LHCN-M2 (cell line): ENCODE results near the gene COL9A2. TPM values are rescaled to one million over a fixed set of nuclear protein-coding genes. Genes with fewer than 3 reads are reported as not detected.
A peak's percentile ranks its signal among the peaks of the same experiment; 100 is the strongest.

Source experiments
- DNase-seq: peaks from one replicate; pipeline ENCODE4 v3.0.0-alpha.2; 2012; ENCODE audit warnings: low read depth
- total RNA-seq: library from RNA; depleted of rRNA; stranded (reverse); fragments of >200 nt; gene quantifications from 2 replicates; pipeline ENCODE4 v1.2.3, GENCODE V29; 2014

Gene COL9A2
- total RNA-seq, 1 experiment from 2014 or later = not detected

- no peak for DNase-seq
These were observed 13.3 kb downstream of the COL9A2 start for GRCh38 chr1:40303790-40304189.

DNA sequence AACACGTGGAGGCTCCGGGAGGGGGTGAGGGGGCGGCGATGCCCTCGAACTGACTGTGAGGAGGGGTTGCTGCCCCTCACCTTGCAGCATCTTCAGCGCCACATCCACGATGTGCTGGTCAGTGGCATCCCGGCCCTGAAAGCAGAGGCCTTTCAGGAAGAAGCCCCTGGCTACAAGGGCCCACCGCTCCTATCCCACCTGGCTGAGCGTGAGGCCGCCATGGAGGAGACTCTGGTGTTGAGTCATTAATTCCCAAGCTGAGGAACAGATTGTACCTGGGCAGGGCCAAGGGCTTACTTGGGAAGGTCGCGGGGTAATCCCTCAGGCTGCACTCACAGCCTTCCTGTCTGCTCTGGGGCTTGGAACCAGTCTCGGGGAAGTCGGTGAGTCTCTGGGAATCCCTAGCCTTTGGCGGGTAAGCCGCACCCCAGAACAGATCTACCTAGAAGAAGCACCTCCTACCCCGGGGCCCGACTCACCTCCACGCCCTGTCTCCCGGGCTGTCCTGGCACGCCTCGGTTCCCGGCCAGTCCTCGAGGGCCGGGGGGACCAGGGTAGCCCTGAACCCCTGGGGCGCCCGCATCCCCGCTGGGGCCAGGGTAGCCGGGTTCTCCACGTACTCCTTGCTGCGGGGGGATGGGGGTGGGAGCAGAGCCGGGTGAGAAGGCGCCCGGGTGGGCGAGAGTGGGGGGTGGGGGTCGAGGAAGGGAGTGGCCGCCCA lies 13.9 kb downstream of the COL9A2 start:
- DNase-seq = no peak

- no peak for DNase-seq
These were observed 14.6 kb downstream of the COL9A2 start for GRCh38 chr1:40302475-40302874.

GRCh38 chr1:40301541-40302299 lies 15.4 kb downstream of the COL9A2 start:
- no peak for DNase-seq

GRCh38 chr1:40301066-40301465 lies 16.0 kb downstream of the COL9A2 start:
- no peak for DNase-seq

DNA sequence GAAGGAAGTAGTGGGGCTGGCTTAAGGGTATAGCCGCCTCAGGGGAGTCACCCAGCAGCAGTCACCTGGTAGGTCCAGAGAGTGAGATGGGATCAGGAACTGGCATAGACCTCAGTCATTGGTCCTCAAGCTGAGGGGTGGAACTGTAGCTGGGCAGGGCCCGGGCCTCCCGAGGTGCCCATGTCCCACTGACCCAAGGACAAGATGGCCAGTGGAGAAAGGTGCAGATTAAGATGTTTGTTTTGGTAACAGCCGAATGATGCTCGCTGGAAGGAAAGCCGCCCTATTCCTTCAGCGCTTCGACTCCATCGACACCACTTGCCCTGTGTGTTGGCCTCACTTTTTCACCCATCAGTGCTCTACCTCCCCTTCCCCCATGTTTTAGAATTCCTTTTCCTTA lies 16.4 kb downstream of the COL9A2 start:
- DNase-seq = no peak

DNA sequence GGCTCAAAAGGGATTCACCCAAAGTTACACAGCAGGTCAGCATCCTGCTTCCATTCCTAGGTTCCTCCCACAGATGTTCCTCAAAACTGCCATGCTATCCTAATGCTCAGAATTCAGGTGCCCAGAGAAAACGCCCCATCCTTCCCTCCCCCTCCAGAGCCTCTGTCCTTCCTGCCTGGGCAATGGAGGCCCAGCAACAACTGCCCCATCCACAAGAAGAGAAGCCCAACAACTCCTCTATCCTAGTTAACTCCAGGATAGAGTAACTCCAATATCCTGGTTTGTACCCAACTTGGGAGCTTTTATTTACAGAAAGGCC lies 16.9 kb downstream of the COL9A2 start:
- no peak for DNase-seq

GRCh38 chr1:40299366-40300248 lies 17.5 kb downstream of the COL9A2 start:
- no peak for DNase-seq

DNA sequence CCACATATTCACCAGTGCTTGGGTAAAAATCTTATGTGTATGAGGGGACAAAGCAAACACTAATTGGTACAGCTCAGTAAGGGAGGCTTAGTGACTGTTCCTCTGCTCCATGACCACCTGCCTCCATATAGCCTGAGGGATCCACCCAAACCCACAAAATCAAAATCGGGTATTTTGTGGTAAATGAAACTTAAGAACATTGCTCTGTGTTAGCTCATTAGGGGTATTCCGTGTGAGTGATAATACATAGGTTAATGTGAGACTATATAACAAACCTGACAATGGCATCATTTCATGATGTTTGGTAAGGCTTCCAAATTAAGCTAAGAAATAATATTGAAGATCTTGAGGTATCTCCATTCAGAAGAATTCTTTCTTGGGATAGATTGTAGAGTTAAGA lies 25.8 kb downstream of the COL9A2 start:
- no peak for DNase-seq

DNA sequence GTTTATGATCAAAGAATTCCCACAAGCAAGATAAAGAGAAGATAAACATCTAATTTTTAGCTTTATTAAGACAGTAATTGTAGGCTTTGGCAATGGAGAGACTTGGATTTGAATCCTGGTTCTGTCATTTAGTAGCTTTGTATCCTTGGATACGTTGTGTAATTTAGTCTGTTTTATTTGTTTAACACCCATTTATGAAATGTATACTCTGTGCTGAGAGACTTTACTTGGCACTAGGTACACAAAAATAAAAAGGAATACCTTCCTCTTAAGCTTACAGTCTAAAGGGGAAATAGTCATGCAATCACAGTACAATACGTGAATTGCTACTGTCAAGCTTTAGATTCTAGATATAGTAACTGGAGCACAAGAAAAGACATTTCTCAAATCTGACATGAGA lies 35.2 kb downstream of the COL9A2 start:
- DNase-seq = no peak

DNA sequence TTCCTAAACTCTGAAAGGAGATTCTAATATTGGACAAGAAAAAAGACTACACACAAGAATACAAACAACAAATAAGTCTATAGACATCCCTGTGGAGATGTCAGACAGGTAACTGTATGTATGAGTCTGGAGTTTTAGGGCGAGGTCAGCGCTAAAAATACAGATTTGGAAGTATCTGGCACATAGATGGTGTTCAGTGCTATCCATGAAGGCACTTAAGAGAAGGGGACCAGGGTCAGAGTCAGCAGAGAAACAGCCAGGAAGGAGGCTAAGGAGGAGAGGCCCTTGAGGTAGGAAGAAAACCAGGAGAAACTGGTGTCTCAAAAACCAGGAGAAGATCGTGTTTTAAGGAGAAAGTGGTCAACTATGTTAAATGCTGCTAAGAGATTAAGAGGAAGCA lies 41.0 kb downstream of the COL9A2 start:
- no peak for DNase-seq

DNA sequence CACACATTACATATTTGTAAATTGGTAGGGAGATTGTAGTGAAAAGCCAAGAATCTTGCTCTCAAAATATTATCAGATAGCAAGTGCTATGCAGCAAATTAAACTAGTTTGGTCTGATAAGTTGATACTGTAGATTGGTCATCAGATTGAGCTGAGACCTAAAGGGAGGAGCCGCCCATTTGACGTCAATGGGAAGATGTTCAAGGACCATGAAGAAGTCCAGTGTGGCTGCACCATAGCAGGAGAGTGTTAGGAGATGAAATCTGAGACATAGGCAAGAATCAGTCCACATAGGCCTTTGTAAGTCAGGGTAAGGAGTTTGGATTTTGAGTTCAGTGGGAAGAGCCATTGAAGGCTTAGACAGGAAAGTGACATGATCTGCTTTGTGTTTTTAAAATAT lies 42.8 kb downstream of the COL9A2 start:
- DNase-seq = no peak

DNA sequence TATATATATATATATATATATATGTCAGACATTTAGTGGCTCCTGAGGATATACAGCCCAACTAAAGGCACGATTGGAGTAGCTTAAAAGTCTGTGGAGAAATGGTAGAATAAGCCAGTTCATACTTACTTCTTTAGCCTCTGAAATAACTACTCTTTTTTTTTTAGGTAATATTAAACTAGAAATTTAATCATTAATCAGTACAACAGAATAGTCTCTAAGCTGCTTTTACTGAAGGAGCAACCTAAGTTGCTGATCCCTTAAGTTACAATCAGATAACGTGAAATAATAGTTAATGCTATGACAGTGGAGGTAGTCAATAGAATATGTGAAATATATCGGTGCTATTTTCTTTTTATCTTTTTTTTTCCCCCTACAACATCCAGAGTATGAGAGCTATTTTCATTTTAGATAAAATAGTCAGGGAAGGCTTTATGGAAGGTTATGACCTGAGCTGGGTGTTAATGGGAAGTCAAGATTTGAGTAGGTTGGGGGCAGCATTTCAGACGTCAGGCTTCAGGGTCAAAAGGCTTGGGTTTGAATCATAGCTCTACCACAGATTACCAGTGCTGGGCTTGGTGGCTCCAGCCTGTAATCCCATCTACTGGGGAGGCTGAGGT lies 43.4 kb downstream of the COL9A2 start:
- DNase-seq = no peak

DNA sequence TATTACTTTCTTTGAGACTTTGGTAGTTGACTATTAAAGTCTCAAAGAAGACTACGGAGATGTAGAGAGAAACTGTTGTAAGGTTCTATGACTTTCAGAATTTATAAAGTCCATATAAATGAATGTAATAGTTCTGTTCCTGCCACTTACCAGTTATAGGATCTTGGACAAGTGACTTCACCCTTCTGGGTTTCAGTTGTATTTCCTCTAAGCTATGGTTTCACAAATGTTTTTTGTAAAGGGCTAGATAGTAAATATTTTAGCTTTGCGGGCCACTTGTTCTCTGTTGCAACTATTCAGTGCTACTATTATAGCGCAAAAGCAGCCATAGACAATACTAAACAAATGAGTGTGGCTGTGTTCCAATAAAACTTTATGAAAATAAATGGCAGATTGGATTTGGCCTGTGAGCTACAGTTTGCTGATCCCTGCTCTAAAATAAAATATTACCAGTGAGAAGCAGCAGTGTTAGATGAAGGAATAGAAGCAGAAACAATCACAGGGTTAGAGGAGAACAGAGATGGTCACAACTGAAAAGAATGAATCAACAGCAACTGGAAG lies 44.4 kb downstream of the COL9A2 start:
- DNase-seq = no peak

DNA sequence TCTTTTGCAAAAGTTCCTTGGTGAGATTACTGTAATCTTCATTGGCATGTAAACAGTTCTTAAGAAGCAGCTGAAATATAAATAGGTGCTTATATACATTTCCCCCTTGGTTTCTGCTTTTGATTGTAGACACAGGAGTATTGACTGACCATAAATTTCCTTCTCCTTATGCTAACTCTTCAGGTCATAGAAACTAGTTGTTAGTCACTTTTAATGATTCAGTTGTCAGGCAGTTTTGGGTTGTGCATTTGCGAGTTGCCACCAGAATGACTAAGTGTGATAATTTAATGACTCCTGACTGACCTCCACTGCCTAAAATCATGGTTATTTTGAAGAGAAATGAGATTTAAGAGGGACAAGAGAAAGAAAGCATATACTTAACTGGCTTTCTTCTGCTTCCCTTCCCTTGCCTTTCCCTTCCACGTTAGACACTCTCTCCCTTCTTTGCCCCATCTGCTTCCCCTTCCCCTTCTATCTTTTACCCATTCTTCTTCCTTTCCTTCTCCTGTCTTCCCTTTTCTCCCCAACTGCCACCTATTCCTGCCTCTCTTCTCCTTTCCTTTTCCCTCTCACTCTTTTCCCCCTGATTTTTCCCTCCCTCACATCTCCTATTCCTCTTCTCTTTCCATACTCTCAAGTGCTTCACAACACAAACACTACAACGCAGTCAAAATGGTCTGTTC lies 46.8 kb downstream of the COL9A2 start:
- peak; percentile 27 for DNase-seq

DNA sequence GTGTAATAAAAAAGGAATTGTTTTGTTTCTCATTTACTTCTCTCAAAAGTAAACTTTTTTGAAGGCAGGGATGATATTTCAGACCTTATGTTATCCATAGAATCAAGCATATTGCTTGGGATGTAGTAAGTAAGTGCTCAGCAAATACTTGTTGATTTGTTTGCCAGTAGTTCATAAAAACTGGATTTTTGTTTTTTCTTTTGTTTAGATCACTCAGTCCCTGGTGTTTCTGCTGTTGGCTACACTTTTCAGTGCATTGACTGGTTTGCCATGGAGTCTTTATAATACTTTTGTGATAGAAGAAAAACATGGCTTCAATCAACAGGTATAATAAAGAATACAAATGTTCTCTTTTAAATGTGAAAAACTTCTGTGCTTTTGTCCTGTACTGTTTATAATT lies 48.9 kb downstream of the COL9A2 start:
- no peak for DNase-seq

GRCh38 chr1:40267767-40268187 lies 49.3 kb downstream of the COL9A2 start:
- DNase-seq = peak; percentile 73

- no peak for DNase-seq
These were observed 50.1 kb downstream of the COL9A2 start for GRCh38 chr1:40266786-40267535.

- DNase-seq = no peak
These were observed 51.2 kb downstream of the COL9A2 start for GRCh38 chr1:40265919-40266318.

DNA sequence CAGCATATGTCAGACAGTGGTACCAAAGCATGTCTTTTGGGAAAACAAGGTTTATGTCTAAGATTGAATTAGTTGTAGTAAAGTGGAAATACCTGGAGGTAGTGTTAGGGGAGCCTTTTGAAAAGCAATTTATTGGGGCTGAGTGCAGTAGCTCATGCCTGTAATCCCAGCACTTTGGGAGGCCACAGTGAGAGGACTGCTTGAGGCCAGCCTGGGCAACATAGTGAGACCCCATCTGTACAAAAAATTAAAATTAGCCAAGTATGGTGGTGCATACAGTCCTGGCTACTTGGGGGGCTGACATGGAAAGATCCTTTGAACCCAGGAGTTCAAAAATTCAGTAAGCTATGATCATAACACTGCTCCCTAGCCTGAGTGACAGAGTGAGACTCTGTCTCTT lies 51.8 kb downstream of the COL9A2 start:
- no peak for DNase-seq
